Epithelial cell of esophagus (primary cell): ENCODE results near the gene NLGN1.

Source experiments
- DNase-seq: peaks from one replicate; pipeline ENCODE4 v3.0.0; 2010; ENCODE audit warnings: low read depth
- H3K4me3 ChIP-seq: 2 replicates; pipeline ENCODE4 v1.5.1; 2011; ENCODE audit warnings: mild to moderate bottlenecking, low read length, control low read depth
- CTCF ChIP-seq: IDR thresholded peaks from 2 replicates; pipeline ENCODE4 v1.5.1; 2011; ENCODE audit warnings: low read depth, mild to moderate bottlenecking, low read length, control low read depth, inconsistent platforms; ENCODE audit not compliant: insufficient read depth; ENCODE audit errors: missing control alignments

Gene NLGN1

GRCh38 chr3:173826901-173827609 lies 429.5 kb downstream of the NLGN1 start:
- H3K4me3 ChIP-seq, result no peak overlapping the region
- DNase-seq, result no peak
- TF ChIP-seq CTCF, result no peak

- TF ChIP-seq CTCF, result no peak
- DNase-seq, result no peak
- H3K4me3 ChIP-seq, result no peak overlapping the region
Measured at GRCh38 chr3:173838644-173839043, 441.1 kb downstream of the NLGN1 start.

- no peak for TF ChIP-seq CTCF
- H3K4me3 ChIP-seq, result no peak overlapping the region
- no peak for DNase-seq
Measured at GRCh38 chr3:173839859-173840258, 442.3 kb downstream of the NLGN1 start.

GRCh38 chr3:173841334-173841733 lies 443.8 kb downstream of the NLGN1 start:
- DNase-seq, result no peak
- no peak overlapping the region for H3K4me3 ChIP-seq
- TF ChIP-seq CTCF, result no peak

GRCh38 chr3:173843060-173843459 lies 445.5 kb downstream of the NLGN1 start:
- DNase-seq, result no peak
- no peak overlapping the region for H3K4me3 ChIP-seq
- no peak for TF ChIP-seq CTCF

- no peak for DNase-seq
- TF ChIP-seq CTCF, result no peak
- H3K4me3 ChIP-seq, result no peak overlapping the region
Measured at GRCh38 chr3:173846584-173846983, 449.0 kb downstream of the NLGN1 start.

GRCh38 chr3:173849489-173849888 lies 451.9 kb downstream of the NLGN1 start:
- no peak for TF ChIP-seq CTCF
- no peak for DNase-seq
- H3K4me3 ChIP-seq, result no peak overlapping the region
